ENCODE measurements around the gene ZBTB3.

DNA sequence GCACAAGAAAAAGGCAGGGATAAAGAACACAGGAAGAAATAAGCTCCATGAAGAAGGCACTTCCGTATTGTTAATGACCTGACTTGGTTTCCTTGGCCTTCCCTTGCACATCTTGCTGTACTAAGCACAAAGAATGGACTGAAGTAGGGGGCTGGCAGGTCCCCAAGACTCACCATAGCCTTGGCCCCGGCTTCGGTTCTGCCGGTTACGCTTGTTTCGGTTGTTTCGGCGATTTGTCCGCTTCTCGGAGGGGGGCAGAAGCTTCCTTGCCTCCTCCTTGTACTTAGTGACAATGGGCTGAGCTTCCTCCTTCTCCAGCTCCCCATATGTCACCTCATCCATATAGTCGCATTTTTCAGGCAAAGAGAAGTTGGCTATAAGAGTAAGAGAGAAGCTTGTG, 37.1 kb downstream of the ZBTB3 start:
- TF ChIP-seq GATA2 (IDR thresholded peaks at IDR 0.05; ENCODE audit: low read depth, low read length) (no peak), GATA3 (IDR thresholded peaks at IDR 0.05; ENCODE audit: low read depth, low read length) (no peak)

Measured in SH-SY5Y (cell line).